Prostate gland (tissue), 2 donors: Measurements from ENCODE around the gene TMEM108. TPM values are rescaled to one million over a fixed set of nuclear protein-coding genes. Genes with fewer than 3 reads are reported as not detected.

Experiments
- DNase-seq: peaks from one replicate; pipeline ENCODE4 v3.0.0-alpha.2; 2019; ENCODE audit warnings: low spot score
- H3K27ac ChIP-seq, 2 donors: fragments of 200-600 bp; sonication (generic); 2 replicates each; pipeline ENCODE4 v1.5.1; 2017 to 2019
- H3K27me3 ChIP-seq: fragments of 200-600 bp; sonication (generic); replicated peaks from 2 replicates; pipeline ENCODE4 v1.5.1; 2019; ENCODE audit not compliant: insufficient read depth
- H3K36me3 ChIP-seq, 2 donors: fragments of 200-600 bp; sonication (generic); 1 replicate in 1 of 2; 2 replicates in 1 of 2; pipeline versions ENCODE4 v1.5.1 to v1.8.1; 2017 to 2019
- H3K4me1 ChIP-seq: fragments of 200-600 bp; sonication (generic); replicated peaks from 2 replicates; pipeline ENCODE4 v1.5.1; 2019
- H3K4me3 ChIP-seq, 2 donors: fragments of 200-600 bp; sonication (generic); 2 replicates each; pipeline ENCODE4 v1.5.1; 2017 to 2019
- H3K9me3 ChIP-seq: fragments of 200-600 bp; sonication (generic); 2 replicates; pipeline ENCODE4 v1.5.1; 2017
- CTCF ChIP-seq, 4 experiments: fragments of 200-600 bp in 2 of 4; fragments of 450-650 bp in 2 of 4; sonication (generic) in 2 of 4; IDR thresholded peaks; 1 replicate in 3 of 4; 2 replicates in 1 of 4; pipeline ENCODE4 v1.5.1; 2016 to 2019; ENCODE audit warnings: antibody characterized with exemption in 4 of 4, mild to moderate bottlenecking in 2 of 4, moderate library complexity in 2 of 4
- POLR2A ChIP-seq: fragments of 450-650 bp; IDR thresholded peaks from one replicate; pipeline ENCODE4 v1.6.1; 2016; ENCODE audit warnings: antibody characterized with exemption, mild to moderate bottlenecking
- POLR2AphosphoS5 ChIP-seq: sonication (generic); formaldehyde crosslinking; IDR thresholded peaks from one replicate; pipeline ENCODE4 v1.6.1; 2017; ENCODE audit warnings: antibody characterized with exemption
- WGBS: methylation state at CpG from one replicate; pipeline ENCODE4 v1.1.5; 2018; 5-methylcytosine and 5-hydroxymethylcytosine counted together
- intact Hi-C: fragments of 100-400 bp; cut with DNase I; formaldehyde crosslinking; loops from one replicate; pipeline ENCODE4 v1.14.2; 2022
- total RNA-seq, 2 donors: library from RNA; depleted of rRNA; stranded (reverse); fragments of >200 nt; gene quantifications; one replicate each; pipeline ENCODE4 v1.1.0, GENCODE V29; 2016

TMEM108 gene
- total RNA-seq, 2 donors from 2014 or later = 8.1 TPM; not detected in 1

- Histone ChIP-seq H3K27me3 (no peaks in the 10 kb centered on the region), H3K9me3 (no peaks in the 10 kb centered on the region), H3K4me1 (no peaks in the 10 kb centered on the region), H3K4me3 (no peak overlapping the region), H3K36me3 (no peaks in the 10 kb centered on the region), H3K27ac (no peak overlapping the region)
- intact Hi-C loops = no loop called here
- WGBS = 93% methylated on average over 4 of the region's 4 CpGs
- DNase-seq = no peak
- no peak for TF ChIP-seq POLR2A
- TF ChIP-seq CTCF (IDR thresholded peaks at IDR 0.05) = no peak
- no peak for TF ChIP-seq POLR2AphosphoS5
Observed at GRCh38 chr3:133354721-133355120, 316.5 kb downstream of the TMEM108 start.

GRCh38 chr3:133360476-133360875, 322.3 kb downstream of the TMEM108 start:
- Histone ChIP-seq H3K36me3 (no peaks in the 10 kb centered on the region), H3K9me3 (no peaks in the 10 kb centered on the region), H3K27ac (no peak overlapping the region), H3K27me3 (no peaks in the 10 kb centered on the region), H3K4me3 (no peak overlapping the region), H3K4me1 (no peaks in the 10 kb centered on the region)
- WGBS = 83% methylated on average over 2 of the region's 2 CpGs
- TF ChIP-seq POLR2A (no peak), CTCF (IDR thresholded peaks at IDR 0.05) (no peak), POLR2AphosphoS5 (no peak)
- DNase-seq = no peak
- intact Hi-C loops = no loop called here

GRCh38 chr3:133361011-133361410, 322.8 kb downstream of the TMEM108 start:
- H3K9me3 ChIP-seq = no peaks in the 10 kb centered on the region
- WGBS = 96% methylated on average over 2 of the region's 2 CpGs
- no peak overlapping the region for H3K27ac ChIP-seq
- H3K4me1 ChIP-seq = no peaks in the 10 kb centered on the region
- DNase-seq = no peak
- H3K4me3 ChIP-seq = no peak overlapping the region
- TF ChIP-seq POLR2A (no peak), POLR2AphosphoS5 (no peak), CTCF (IDR thresholded peaks at IDR 0.05) (no peak)
- intact Hi-C loops = no loop called here
- no peaks in the 10 kb centered on the region for H3K27me3 ChIP-seq
- H3K36me3 ChIP-seq = no peaks in the 10 kb centered on the region

GRCh38 chr3:133361435-133361834, 323.2 kb downstream of the TMEM108 start:
- intact Hi-C loops = no loop called here
- no peaks in the 10 kb centered on the region for H3K36me3 ChIP-seq
- TF ChIP-seq CTCF (IDR thresholded peaks at IDR 0.05) = no peak
- no peak for TF ChIP-seq POLR2AphosphoS5
- no peak for TF ChIP-seq POLR2A
- no peaks in the 10 kb centered on the region for H3K4me1 ChIP-seq
- H3K27ac ChIP-seq = no peak overlapping the region
- no peaks in the 10 kb centered on the region for H3K27me3 ChIP-seq
- H3K9me3 ChIP-seq = no peaks in the 10 kb centered on the region
- no peak for DNase-seq
- WGBS = 63% methylated on average over 4 of the region's 4 CpGs
- no peak overlapping the region for H3K4me3 ChIP-seq

- no peak overlapping the region for H3K4me3 ChIP-seq
- intact Hi-C loops = no loop called here
- TF ChIP-seq POLR2AphosphoS5 (no peak), CTCF (IDR thresholded peaks at IDR 0.05) (no peak), POLR2A (no peak)
- no peaks in the 10 kb centered on the region for H3K36me3 ChIP-seq
- no peaks in the 10 kb centered on the region for H3K4me1 ChIP-seq
- 83% methylated on average over 4 of the region's 4 CpGs for WGBS
- no peaks in the 10 kb centered on the region for H3K27me3 ChIP-seq
- no peak overlapping the region for H3K27ac ChIP-seq
- H3K9me3 ChIP-seq = no peaks in the 10 kb centered on the region
- no peak for DNase-seq
Observed at GRCh38 chr3:133362539-133362938, 324.3 kb downstream of the TMEM108 start.
